Ovary (tissue), 3 donors: Measurements from ENCODE around the gene BNC2.

Experiments used
- EP300 ChIP-seq: sonication (generic); formaldehyde crosslinking; IDR thresholded peaks from one replicate; pipeline ENCODE4 v1.6.1; 2017; ENCODE audit warnings: antibody characterized with exemption
- POLR2A ChIP-seq: fragments of 450-650 bp; IDR thresholded peaks from one replicate; pipeline ENCODE4 v1.6.1; 2017; ENCODE audit warnings: antibody characterized with exemption, mild to moderate bottlenecking, moderate library complexity
- TF ChIP-seq, protein P1 (sequence below), 3 donors: fragments of 450-650 bp in 2 of 3; fragments of 200-600 bp in 1 of 3; IDR thresholded peaks; one replicate each; pipeline versions ENCODE4 v1.5.1 to v1.8.0; 2016 to 2022; ENCODE audit warnings: antibody characterized with exemption in 3 of 3, mild to moderate bottlenecking in 1 of 3
- donor health status: DM: no; HTN: no; CAD: no.

DNA sequence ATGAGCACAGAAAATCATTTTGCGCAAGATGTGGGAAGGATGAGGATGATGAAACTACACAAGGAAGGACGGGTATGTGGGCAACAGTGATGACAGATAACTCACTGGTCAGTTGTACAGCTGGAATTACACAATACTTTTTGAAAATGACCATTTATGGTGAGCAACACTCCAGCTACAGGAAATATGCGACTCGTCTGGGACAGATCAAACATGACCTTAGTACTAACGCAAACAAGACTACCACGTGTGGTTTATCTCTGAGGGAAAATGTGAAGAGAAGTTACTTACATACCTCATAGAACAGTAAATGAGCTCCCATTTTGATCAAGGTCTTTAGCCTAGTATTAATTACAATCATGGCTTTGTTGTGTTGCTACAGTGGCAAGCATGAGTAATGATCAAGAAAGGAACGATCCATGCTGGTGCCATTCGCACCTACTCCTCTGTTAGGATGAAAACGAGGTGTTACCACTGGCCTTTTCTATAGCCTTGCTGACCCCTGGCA lies 456.9 kb downstream of the BNC2 start:
- TF ChIP-seq, protein P1, sequence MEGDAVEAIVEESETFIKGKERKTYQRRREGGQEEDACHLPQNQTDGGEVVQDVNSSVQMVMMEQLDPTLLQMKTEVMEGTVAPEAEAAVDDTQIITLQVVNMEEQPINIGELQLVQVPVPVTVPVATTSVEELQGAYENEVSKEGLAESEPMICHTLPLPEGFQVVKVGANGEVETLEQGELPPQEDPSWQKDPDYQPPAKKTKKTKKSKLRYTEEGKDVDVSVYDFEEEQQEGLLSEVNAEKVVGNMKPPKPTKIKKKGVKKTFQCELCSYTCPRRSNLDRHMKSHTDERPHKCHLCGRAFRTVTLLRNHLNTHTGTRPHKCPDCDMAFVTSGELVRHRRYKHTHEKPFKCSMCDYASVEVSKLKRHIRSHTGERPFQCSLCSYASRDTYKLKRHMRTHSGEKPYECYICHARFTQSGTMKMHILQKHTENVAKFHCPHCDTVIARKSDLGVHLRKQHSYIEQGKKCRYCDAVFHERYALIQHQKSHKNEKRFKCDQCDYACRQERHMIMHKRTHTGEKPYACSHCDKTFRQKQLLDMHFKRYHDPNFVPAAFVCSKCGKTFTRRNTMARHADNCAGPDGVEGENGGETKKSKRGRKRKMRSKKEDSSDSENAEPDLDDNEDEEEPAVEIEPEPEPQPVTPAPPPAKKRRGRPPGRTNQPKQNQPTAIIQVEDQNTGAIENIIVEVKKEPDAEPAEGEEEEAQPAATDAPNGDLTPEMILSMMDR (IDR thresholded peaks at IDR 0.05) = no peak
- TF ChIP-seq POLR2A (no peak), EP300 (peak; percentile 52)
